ENCODE results near the gene CST6. TPM values are rescaled to one million over a fixed set of nuclear protein-coding genes. Genes with fewer than 3 reads are reported as not detected.

The CST6 gene
- polyA plus RNA-seq, 3 donors, result 0.41 TPM; not detected in 2

DNA sequence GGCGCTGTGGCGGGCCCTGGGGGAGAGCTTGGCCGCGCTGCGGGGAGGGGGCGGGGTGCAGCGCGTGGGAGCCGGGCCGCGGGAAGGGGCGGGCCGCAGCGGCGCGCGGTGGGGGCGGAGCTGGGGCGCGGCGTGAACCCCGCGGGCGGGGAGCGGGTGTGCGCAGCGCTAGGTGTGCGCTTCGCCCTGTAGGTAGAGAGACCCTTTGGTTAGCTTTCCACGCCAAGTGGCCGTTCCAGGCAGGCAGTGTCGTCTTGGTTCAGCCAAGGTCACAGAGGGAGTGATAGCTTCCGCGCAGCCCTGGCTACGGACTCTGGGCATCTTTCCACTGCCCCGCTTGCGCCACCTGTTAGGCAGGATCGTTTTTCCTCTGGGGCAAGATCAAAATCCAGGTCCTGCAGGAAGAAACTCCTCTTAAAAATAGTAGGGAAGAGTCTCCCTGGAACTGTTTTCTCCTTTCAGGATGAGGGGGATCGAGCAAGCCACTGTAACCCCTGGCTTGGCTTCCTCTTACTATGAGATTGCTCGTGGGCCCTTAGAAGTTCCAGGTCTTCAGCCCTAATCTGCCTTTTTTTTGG, 9.1 kb upstream of the CST6 start:
- Mint-ChIP-seq H3K4me3 (peak overlapping the region; percentile 97 to 98), H3K4me1 (peaks cover 18% of the 10 kb centered on the region), H3K27me3 (ENCODE audit: low read depth in 3 of 3) (no peaks in the 10 kb centered on the region), H3K36me3 (peaks cover 36 to 57% of the 10 kb centered on the region in 2 donors), H3K9me3 (no peaks in the 10 kb centered on the region), H3K27ac (peak overlapping the region; percentile 98 to 100 (median 100))
- peaks cover 34 to 53% of the 10 kb centered on the region in 2 donors for H3K36me3 ChIP-seq (replicated peaks in 1 of 2; ENCODE audit: control insufficient read depth in 1 of 2, insufficient read depth in 2 of 2, low read length in 2 of 2)
- peaks cover 45% of the 10 kb centered on the region for H3K79me2 ChIP-seq (ENCODE audit: insufficient read depth, low read length)
- peak overlapping the region; percentile 92 to 95 for H3K27ac ChIP-seq (ENCODE audit: low read depth in 1 of 2, low read length in 2 of 2)
- peak overlapping the region; percentile 62 to 97 (median 95) for H3K4me3 ChIP-seq (replicated peaks in 1 of 3; ENCODE audit: low read depth in 2 of 3, low read length in 3 of 3)
- H2AFZ ChIP-seq (ENCODE audit: insufficient read depth, low read depth, low read length, poor library complexity, severe bottlenecking), result peak overlapping the region; percentile 93
- no peak for DNase-seq
- no peaks in the 10 kb centered on the region for H3K27me3 ChIP-seq (ENCODE audit: control insufficient read depth in 2 of 2, insufficient read depth in 2 of 2, low read length in 2 of 2)
- intact Hi-C loops (cut with micrococcal nuclease), result loop anchor here (2.0 to 5.0 kb wide), 3 partner anchors 20 to 40 kb away; partner anchors contain the start of gene SART1 (in 1 of the 2)
- H3K4me2 ChIP-seq (replicated peaks; ENCODE audit: extremely low read depth, low read length, poor library complexity, severe bottlenecking), result peak overlapping the region; percentile 89
- under 1% methylated on average over 37 of the region's 40 CpGs for whole genome bisulfite sequencing (ENCODE audit: insufficient coverage)
- no peaks in the 10 kb centered on the region for H3K9me3 ChIP-seq (replicated peaks in 1 of 2; ENCODE audit: control insufficient read depth in 1 of 2, insufficient read depth in 1 of 2, low read length in 2 of 2)
- H3K4me1 ChIP-seq (ENCODE audit: control insufficient read depth in 1 of 2, insufficient read depth in 2 of 2, low read length in 2 of 2), result peaks cover 16 to 27% of the 10 kb centered on the region in 2 donors
- H4K20me1 ChIP-seq (ENCODE audit: insufficient read depth, low read length), result peaks cover 28% of the 10 kb centered on the region
- peak overlapping the region; percentile 86 for H3K9ac ChIP-seq (ENCODE audit: insufficient read depth, low read length, poor library complexity, severe bottlenecking)
- no peak for TF ChIP-seq CTCF (IDR thresholded peaks at IDR 0.05)

DNA sequence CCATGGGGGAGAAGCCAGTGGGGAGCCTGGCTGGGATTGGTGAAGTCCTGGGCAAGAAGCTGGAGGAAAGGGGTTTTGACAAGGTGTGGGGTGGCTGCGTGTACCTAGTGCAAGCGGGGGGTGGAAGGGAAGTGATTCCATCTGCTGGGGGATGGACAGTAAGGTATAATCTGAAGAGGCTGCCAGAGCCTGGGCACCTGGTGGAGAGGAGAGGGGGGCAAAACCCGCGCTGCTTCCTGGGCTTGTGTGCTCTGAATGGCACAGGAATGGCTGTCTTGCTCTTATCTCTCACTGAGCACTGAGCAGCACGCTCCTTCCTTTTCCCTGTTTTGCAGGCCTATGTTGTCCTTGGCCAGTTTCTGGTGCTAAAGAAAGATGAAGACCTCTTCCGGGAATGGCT, 8.5 kb upstream of the CST6 start:
- 73% methylated on average over 5 of the region's 6 CpGs for WGBS (ENCODE audit: insufficient coverage)
- H3K79me2 ChIP-seq (ENCODE audit: insufficient read depth, low read length), result peaks cover 45% of the 10 kb centered on the region
- peak overlapping the region; percentile 86 for H3K9ac ChIP-seq (ENCODE audit: insufficient read depth, low read length, poor library complexity, severe bottlenecking)
- Mint-ChIP-seq H3K27me3 (ENCODE audit: low read depth in 3 of 3) (peaks cover 0 to 2% (median 0%) of the 10 kb centered on the region in 3 donors), H3K4me1 (peaks cover 18% of the 10 kb centered on the region), H3K27ac (peak overlapping the region in 6 of 7 donors; percentile 66 to 98 (median 87)), H3K4me3 (peak overlapping the region; percentile 97 to 98), H3K36me3 (peaks cover 30 to 52% of the 10 kb centered on the region in 2 donors), H3K9me3 (no peaks in the 10 kb centered on the region)
- peak overlapping the region; percentile 89 for H3K4me2 ChIP-seq (replicated peaks; ENCODE audit: extremely low read depth, low read length, poor library complexity, severe bottlenecking)
- H3K4me3 ChIP-seq (replicated peaks in 1 of 3; ENCODE audit: low read depth in 2 of 3, low read length in 3 of 3), result peak overlapping the region in 2 of 3 experiments; percentile 95 to 97
- H3K9me3 ChIP-seq (replicated peaks in 1 of 2; ENCODE audit: control insufficient read depth in 1 of 2, insufficient read depth in 1 of 2, low read length in 2 of 2), result no peaks in the 10 kb centered on the region
- intact Hi-C loops (cut with micrococcal nuclease), result loop anchor here (2.0 to 5.0 kb wide), 3 partner anchors 20 to 41 kb away; partner anchors contain the start of gene SART1 (in 1 of the 2)
- peaks cover 25% of the 10 kb centered on the region for H4K20me1 ChIP-seq (ENCODE audit: insufficient read depth, low read length)
- no peak for TF ChIP-seq CTCF (IDR thresholded peaks at IDR 0.05)
- H3K27ac ChIP-seq (ENCODE audit: low read depth in 1 of 2, low read length in 2 of 2), result peak overlapping the region in 1 of 2 donors; percentile 92
- DNase-seq, result no peak
- peaks cover 30 to 48% of the 10 kb centered on the region in 2 donors for H3K36me3 ChIP-seq (replicated peaks in 1 of 2; ENCODE audit: control insufficient read depth in 1 of 2, insufficient read depth in 2 of 2, low read length in 2 of 2)
- H2AFZ ChIP-seq (ENCODE audit: insufficient read depth, low read depth, low read length, poor library complexity, severe bottlenecking), result peak overlapping the region; percentile 93
- H3K27me3 ChIP-seq (ENCODE audit: control insufficient read depth in 2 of 2, insufficient read depth in 2 of 2, low read length in 2 of 2), result no peaks in the 10 kb centered on the region
- H3K4me1 ChIP-seq (ENCODE audit: control insufficient read depth in 1 of 2, insufficient read depth in 2 of 2, low read length in 2 of 2), result peaks cover 16 to 27% of the 10 kb centered on the region in 2 donors
